Keratinocyte (primary cell): ENCODE results near the gene PXDC1. TPM values are rescaled to one million over a fixed set of nuclear protein-coding genes. Genes with fewer than 3 reads are reported as not detected.

ENCODE experiments used
- DNase-seq: peaks from one replicate; pipeline ENCODE4 v3.0.0-alpha.2; 2011; ENCODE audit warnings: low read depth, missing footprints, low spot score
- FAIRE-seq: peaks from 2 replicates; lab custom pipeline; 2011; peaks lifted over from hg19 to GRCh38; lab: Jason Lieb, UNC
- H2AFZ ChIP-seq: 2 replicates; pipeline ENCODE4 v1.6.0; 2012; ENCODE audit warnings: low read length, control low read depth, inconsistent platforms; ENCODE audit not compliant: control insufficient read depth
- H3K27ac ChIP-seq: 2 replicates; pipeline ENCODE4 v1.5.1; 2011; ENCODE audit warnings: low read length; ENCODE audit not compliant: control insufficient read depth, insufficient read depth
- H3K27me3 ChIP-seq: 3 replicates; pipeline ENCODE4 v1.6.0; 2011; ENCODE audit warnings: low read length; ENCODE audit not compliant: control insufficient read depth, insufficient read depth; ENCODE audit errors: extremely low read depth
- H3K36me3 ChIP-seq, 2 experiments: 2 replicates in 1 of 2; 3 replicates in 1 of 2; pipeline ENCODE4 v1.5.1; 2011; ENCODE audit warnings: low read length in 2 of 2, mild to moderate bottlenecking in 1 of 2; ENCODE audit not compliant: control insufficient read depth in 2 of 2, insufficient read depth in 2 of 2; ENCODE audit errors: extremely low read depth in 1 of 2
- H3K4me1 ChIP-seq: 3 replicates; pipeline ENCODE4 v1.5.1; 2011; ENCODE audit warnings: low read length; ENCODE audit not compliant: control insufficient read depth, insufficient read depth; ENCODE audit errors: extremely low read depth
- H3K4me2 ChIP-seq: 3 replicates; pipeline ENCODE4 v1.6.0; 2011; ENCODE audit warnings: low read depth, low read length; ENCODE audit not compliant: control insufficient read depth, insufficient read depth; ENCODE audit errors: extremely low read depth
- H3K4me3 ChIP-seq, 3 experiments: fragments of 200-600 bp in 1 of 3; sonication (generic) in 1 of 3; 2 replicates in 2 of 3; 3 replicates in 1 of 3; pipeline ENCODE4 v1.5.1; 2011 to 2016; ENCODE audit warnings: low read length in 3 of 3, mild to moderate bottlenecking in 3 of 3, control low read depth in 2 of 3, inconsistent platforms in 1 of 3, low read depth in 1 of 3, mixed read lengths in 1 of 3, mixed run types in 1 of 3, moderate library complexity in 1 of 3; ENCODE audit not compliant: control insufficient read depth in 2 of 3, insufficient read depth in 2 of 3; ENCODE audit errors: extremely low read depth in 1 of 3
- H3K79me2 ChIP-seq: 2 replicates; pipeline ENCODE4 v1.6.0; 2012; ENCODE audit warnings: low read length; ENCODE audit not compliant: control insufficient read depth, insufficient read depth
- H3K9ac ChIP-seq: 3 replicates; pipeline ENCODE4 v1.6.0; 2011; ENCODE audit warnings: low read length; ENCODE audit not compliant: control insufficient read depth, insufficient read depth; ENCODE audit errors: extremely low read depth
- H3K9me1 ChIP-seq: 3 replicates; pipeline ENCODE4 v1.6.0; 2011; ENCODE audit warnings: low read length; ENCODE audit not compliant: control insufficient read depth, insufficient read depth; ENCODE audit errors: extremely low read depth
- H3K9me3 ChIP-seq: 2 replicates; pipeline ENCODE4 v1.5.1; 2012; ENCODE audit warnings: low read depth, low read length; ENCODE audit not compliant: control insufficient read depth
- H4K20me1 ChIP-seq: 3 replicates; pipeline ENCODE4 v1.6.0; 2011; ENCODE audit warnings: low read length; ENCODE audit not compliant: control insufficient read depth, insufficient read depth; ENCODE audit errors: extremely low read depth
- EZH2 ChIP-seq: IDR thresholded peaks from one replicate; pipeline ENCODE4 v1.6.1; 2012; ENCODE audit warnings: inconsistent platforms, mild to moderate bottlenecking, low read length, moderate library complexity
- dilution Hi-C: fragments of 300-500 bp; cut with MboI; formaldehyde crosslinking; loops from one replicate; pipeline ENCODE4 v1.7.0; 2020; ENCODE audit warnings: low sequenced_read_pairs; ENCODE audit not compliant: extremely low pct_ligation_motif_present
- polyA plus RNA-seq, 5 experiments: library from polyadenylated mRNA; depleted of rRNA in 3 of 5; stranded (reverse) in 3 of 5; stranded (forward) in 1 of 5; unstranded in 1 of 5; fragments of >200 nt; gene quantifications; 1 replicate in 1 of 5; 2 replicates in 3 of 5; 3 replicates in 1 of 5; pipeline versions ENCODE4 v1.2.1 to v1.2.3, GENCODE V29; 2011 to 2012; ENCODE audit warnings: missing spikeins in 2 of 5, low read depth in 1 of 5, low replicate concordance in 1 of 5
- TF ChIP-seq, protein P1 (sequence below), 3 experiments: IDR thresholded peaks in 1 of 3; conservative IDR thresholded peaks in 1 of 3; optimal IDR thresholded peaks in 1 of 3; 2 replicates in 2 of 3; 3 replicates in 1 of 3; pipeline versions ENCODE3 to v1.5.1; 2011; ENCODE audit warnings: low read length in 3 of 3, mild to moderate bottlenecking in 3 of 3, moderate library complexity in 2 of 3, control low read depth in 1 of 3, inconsistent platforms in 1 of 3; ENCODE audit not compliant: insufficient read depth in 2 of 3; ENCODE audit errors: extremely low read depth in 1 of 3

The PXDC1 gene
- polyA plus RNA-seq, 1 donor (not counting 4 experiments of a cell fraction or from before 2014, with no cell fraction given): 17.1 TPM

DNA sequence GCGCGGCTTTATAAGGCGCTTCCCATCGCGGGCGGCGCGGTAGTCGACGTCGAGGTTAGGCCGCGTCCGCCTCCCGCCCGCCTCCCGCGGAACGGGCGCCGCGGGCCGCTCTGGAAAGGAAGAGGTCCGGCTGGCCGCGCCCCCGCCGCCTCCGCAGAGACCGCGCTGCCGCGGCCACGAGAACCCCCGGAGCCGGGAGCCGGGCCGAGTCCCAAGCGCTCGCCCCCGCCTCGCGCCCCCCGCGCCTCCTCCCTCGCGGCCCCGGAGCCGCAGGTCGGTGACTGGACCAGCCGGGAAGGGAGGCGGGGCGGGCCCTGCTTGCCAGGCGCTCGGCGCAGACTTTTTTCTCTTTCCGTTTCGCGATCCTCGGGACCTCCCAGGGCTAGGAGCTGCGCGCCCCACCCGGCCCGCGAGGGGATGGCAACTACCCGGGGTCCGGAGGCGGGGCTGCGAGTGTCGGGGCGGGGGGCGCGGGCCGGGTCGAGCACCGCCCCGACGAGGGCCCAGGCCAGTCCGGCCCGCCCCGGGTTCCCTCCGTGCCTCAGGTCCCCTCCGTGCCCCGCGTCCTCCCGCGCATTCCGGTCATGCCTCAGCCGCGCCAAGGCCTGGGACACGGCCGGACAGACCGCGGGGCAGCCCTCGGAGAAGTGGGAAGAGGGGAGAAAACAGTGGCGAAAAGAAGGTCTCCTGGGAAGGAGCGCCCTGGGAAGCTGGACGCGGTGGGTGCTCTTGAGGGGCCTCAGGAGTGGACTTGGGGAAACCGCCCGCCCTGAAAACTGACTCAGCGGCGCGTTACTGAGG is 417 bp upstream of the PXDC1 start:
- no peak for TF ChIP-seq EZH2
- TF ChIP-seq, protein P1, sequence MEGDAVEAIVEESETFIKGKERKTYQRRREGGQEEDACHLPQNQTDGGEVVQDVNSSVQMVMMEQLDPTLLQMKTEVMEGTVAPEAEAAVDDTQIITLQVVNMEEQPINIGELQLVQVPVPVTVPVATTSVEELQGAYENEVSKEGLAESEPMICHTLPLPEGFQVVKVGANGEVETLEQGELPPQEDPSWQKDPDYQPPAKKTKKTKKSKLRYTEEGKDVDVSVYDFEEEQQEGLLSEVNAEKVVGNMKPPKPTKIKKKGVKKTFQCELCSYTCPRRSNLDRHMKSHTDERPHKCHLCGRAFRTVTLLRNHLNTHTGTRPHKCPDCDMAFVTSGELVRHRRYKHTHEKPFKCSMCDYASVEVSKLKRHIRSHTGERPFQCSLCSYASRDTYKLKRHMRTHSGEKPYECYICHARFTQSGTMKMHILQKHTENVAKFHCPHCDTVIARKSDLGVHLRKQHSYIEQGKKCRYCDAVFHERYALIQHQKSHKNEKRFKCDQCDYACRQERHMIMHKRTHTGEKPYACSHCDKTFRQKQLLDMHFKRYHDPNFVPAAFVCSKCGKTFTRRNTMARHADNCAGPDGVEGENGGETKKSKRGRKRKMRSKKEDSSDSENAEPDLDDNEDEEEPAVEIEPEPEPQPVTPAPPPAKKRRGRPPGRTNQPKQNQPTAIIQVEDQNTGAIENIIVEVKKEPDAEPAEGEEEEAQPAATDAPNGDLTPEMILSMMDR (optimal IDR thresholded peaks at IDR 0.05 in 1 of 3, IDR thresholded peaks at IDR 0.05 in 1 of 3, conservative IDR thresholded peaks at IDR 0.05 in 1 of 3; ENCODE audit: extremely low read depth in 1 of 3, insufficient read depth in 2 of 3, low read length in 3 of 3): peak in 1 of 3 experiments; percentile 12
- no peak for FAIRE-seq

DNA sequence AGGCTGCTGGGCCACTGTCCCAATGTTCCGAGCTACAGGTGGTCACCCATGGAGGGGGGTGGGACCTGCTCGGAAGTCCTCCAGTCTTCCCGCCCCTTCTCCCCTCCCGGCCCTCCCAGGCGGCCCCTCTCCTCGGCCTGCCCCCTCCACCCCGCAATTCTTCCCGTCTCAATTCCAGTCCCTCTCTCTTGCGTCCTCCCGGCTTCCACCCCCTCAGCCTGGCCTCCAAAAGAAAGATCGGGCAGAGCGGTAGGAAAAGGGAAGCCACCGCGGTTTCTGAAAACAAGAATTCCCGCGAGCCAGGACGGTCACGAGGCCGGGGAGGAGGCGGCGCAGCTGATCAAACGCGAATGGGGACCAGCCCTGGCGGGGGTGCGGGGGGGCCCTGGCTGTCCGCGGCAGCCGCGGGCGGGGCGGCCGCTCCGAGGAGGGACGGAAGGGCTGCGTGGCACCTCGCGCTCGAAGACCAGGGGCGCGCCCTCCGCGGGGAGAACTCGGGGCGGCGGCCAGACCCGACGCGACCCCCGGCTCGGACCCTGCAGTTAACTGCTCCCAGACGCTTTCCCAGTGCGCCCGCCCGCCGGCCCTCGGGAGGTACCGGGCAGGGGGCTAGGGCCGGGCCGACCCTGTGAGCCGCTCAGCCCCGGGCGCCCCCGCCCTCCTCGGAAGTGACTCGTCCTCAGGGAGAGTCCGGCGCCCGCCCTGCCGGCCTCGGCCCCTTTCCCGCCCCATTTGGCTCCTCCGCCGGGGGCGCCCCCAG is 1.0 kb downstream of the PXDC1 start:
- Histone ChIP-seq H3K4me2 (peak overlapping the region; percentile 91), H3K27me3 (no peaks in the 10 kb centered on the region), H2AFZ (peak overlapping the region; percentile 10), H3K4me3 (peak overlapping the region; percentile 68 to 86 (median 75)), H3K79me2 (peaks cover 54% of the 10 kb centered on the region), H3K9me3 (no peaks in the 10 kb centered on the region), H4K20me1 (peaks cover 24% of the 10 kb centered on the region), H3K36me3 (peaks cover 15 to 17% of the 10 kb centered on the region in 2 experiments), H3K9me1 (peaks cover 7% of the 10 kb centered on the region), H3K9ac (peak overlapping the region; percentile 85), H3K27ac (peak overlapping the region; percentile 80), H3K4me1 (peaks cover 22% of the 10 kb centered on the region)
- dilution Hi-C loops: no loop called here
- no peak for FAIRE-seq
- no peak for DNase-seq
- TF ChIP-seq, protein P1 (optimal IDR thresholded peaks at IDR 0.05 in 1 of 3, IDR thresholded peaks at IDR 0.05 in 1 of 3, conservative IDR thresholded peaks at IDR 0.05 in 1 of 3; ENCODE audit: extremely low read depth in 1 of 3, insufficient read depth in 2 of 3, low read length in 3 of 3): no peak
- TF ChIP-seq EZH2: no peak

More for the DNA sequence above, 417 bp upstream of the PXDC1 start:
- Histone ChIP-seq H3K4me1 (peaks cover 22% of the 10 kb centered on the region), H4K20me1 (peaks cover 22% of the 10 kb centered on the region), H3K27me3 (no peaks in the 10 kb centered on the region), H3K36me3 (peaks cover 4 to 12% of the 10 kb centered on the region in 2 experiments), H3K79me2 (peaks cover 40% of the 10 kb centered on the region), H2AFZ (peak overlapping the region; percentile 67), H3K9ac (peak overlapping the region; percentile 85), H3K9me1 (peaks cover 7% of the 10 kb centered on the region), H3K9me3 (no peaks in the 10 kb centered on the region), H3K4me3 (peak overlapping the region; percentile 68 to 86 (median 75)), H3K27ac (peak overlapping the region; percentile 80), H3K4me2 (peak overlapping the region; percentile 91)
- dilution Hi-C loops: no loop called here
- no peak for DNase-seq
